LNCAP (cell line): Measurements from ENCODE around the gene COL5A1.

Experiments used
- TF ChIP-seq, protein P1 (sequence below): fragments of 450-650 bp; IDR thresholded peaks from 2 replicates; pipeline ENCODE4 v1.5.1; 2017; ENCODE audit warnings: mild to moderate bottlenecking

Gene COL5A1

DNA sequence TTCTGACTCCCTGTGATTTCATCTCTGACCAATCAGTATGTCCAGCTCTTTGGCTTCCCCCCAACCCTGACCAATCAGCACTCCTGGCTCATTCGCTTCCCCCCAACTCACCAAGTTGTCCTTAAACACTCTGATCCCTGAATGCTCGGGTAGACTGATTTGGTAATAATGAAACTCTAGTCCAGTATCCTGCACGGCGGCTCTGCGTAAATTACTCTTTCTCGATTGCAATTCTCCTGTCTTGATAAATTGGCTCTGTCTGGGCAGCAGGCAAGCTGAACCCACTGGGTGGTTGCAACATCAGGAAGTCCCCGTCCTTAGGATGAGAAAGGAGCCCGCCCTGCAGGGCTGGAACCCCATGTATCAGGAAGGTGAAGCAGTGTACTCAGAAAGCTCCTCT lies 249.4 kb downstream of the COL5A1 start:
- TF ChIP-seq, protein P1, sequence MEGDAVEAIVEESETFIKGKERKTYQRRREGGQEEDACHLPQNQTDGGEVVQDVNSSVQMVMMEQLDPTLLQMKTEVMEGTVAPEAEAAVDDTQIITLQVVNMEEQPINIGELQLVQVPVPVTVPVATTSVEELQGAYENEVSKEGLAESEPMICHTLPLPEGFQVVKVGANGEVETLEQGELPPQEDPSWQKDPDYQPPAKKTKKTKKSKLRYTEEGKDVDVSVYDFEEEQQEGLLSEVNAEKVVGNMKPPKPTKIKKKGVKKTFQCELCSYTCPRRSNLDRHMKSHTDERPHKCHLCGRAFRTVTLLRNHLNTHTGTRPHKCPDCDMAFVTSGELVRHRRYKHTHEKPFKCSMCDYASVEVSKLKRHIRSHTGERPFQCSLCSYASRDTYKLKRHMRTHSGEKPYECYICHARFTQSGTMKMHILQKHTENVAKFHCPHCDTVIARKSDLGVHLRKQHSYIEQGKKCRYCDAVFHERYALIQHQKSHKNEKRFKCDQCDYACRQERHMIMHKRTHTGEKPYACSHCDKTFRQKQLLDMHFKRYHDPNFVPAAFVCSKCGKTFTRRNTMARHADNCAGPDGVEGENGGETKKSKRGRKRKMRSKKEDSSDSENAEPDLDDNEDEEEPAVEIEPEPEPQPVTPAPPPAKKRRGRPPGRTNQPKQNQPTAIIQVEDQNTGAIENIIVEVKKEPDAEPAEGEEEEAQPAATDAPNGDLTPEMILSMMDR, result no peak

DNA sequence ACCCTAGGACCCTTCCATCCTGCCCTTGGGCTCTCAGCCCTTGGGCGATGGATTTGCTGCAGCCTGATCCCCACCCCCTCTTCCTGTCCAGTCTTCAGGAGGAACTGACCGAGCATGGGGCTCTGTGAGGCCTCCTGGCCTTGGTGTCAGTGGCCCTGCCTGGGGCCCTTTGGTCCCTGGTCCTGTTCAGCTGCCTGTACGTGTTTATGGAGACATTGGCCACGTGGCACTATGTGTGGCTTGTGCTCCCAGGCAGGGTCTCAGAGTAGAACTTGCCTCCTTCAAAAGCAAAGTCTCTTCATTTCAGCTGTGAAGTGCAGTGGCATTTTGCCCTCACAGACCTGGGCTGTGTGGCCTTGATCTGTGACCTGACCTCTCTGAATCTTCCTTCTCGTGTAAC lies 250.1 kb downstream of the COL5A1 start:
- TF ChIP-seq, protein P1, result no peak

DNA sequence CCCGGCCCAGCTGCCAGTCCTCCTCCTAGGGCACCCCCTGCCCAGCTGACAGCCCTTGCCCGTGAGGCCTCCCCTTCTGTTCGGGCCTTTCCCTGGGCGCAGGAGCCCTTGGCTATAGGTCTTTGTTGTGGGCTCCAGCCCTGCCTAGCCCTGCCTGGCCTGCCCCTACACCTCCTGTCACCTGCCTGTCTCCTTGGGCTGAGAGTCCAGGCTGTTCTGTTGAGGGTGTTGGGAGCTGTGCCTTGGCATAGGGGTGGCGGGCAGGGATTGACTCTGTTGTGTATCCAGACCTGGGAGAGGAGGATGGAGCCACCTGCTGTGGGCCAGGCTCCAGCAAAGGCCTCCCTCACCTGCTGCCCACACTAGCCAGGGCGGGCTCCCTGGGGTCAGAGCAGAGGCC lies 250.6 kb downstream of the COL5A1 start:
- TF ChIP-seq, protein P1, result no peak

DNA sequence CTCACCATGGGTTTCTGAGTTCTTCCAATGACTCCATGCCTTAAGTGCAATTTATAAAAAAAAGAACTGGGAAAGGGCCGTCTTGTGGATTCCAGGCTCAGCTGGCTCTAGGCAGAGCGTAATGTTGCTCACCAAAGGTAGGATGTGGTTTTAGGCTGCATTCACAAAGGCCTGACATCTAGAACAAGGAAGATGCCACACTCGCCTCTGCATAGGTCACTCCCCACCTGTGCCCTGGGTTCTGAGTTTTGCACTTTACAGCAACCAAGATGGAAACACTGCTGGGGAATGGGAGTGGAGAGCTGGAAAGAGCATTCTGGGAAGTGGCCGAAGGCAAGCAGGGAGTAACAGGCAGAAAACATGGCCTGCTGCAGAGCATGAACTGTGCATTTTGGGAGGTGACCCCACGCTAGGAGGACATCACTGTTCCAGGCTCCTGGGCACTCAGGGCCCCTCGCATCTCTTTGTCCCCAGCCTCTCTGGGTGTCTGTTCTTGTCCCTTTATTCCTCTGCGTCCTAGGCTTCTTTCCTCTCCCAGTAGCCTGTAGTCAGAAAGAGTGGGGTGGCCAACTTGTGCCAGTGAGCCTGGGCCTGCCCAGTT lies 251.3 kb downstream of the COL5A1 start:
- TF ChIP-seq, protein P1, result no peak
